SU-DHL-6 (cell line): Measurements from ENCODE around the gene PLD3.

Experiments used
- H2AFZ ChIP-seq: fragments of 200-600 bp; sonication (generic); 2 replicates; pipeline ENCODE4 v1.6.1; 2014; ENCODE audit warnings: low read depth, mild to moderate bottlenecking, moderate library complexity, mixed read lengths, antibody characterized with exemption, low read length; ENCODE audit not compliant: severe bottlenecking
- H3F3A ChIP-seq: fragments of 200-600 bp; shearing (Covaris generic); 2 replicates; pipeline ENCODE4 v1.6.0; 2016; ENCODE audit warnings: antibody characterized with exemption, mild to moderate bottlenecking; ENCODE audit not compliant: insufficient read depth
- H3K27ac ChIP-seq: fragments of 200-600 bp; sonication (generic); 2 replicates; pipeline ENCODE4 v1.5.1; 2016; ENCODE audit warnings: low read depth, mild to moderate bottlenecking, low read length, moderate library complexity, mixed read lengths
- H3K27me3 ChIP-seq: fragments of 200-600 bp; sonication (generic), shearing (Covaris generic); 2 replicates; pipeline ENCODE4 v1.6.0; 2014; ENCODE audit warnings: mild to moderate bottlenecking, low read length
- H3K36me3 ChIP-seq: fragments of 200-600 bp; sonication (generic); 2 replicates; pipeline ENCODE4 v1.6.1; 2014; ENCODE audit warnings: mild to moderate bottlenecking, low read length, mixed read lengths
- H3K4me2 ChIP-seq: fragments of 300-600, 200-600 bp; shearing (Covaris generic), sonication (generic); 2 replicates; pipeline ENCODE4 v1.6.0; 2014; ENCODE audit warnings: low read length, low read depth, mild to moderate bottlenecking; ENCODE audit not compliant: poor library complexity, severe bottlenecking
- H3K4me3 ChIP-seq: fragments of 200-600 bp; sonication (generic); 2 replicates; pipeline ENCODE4 v1.5.1; 2014; ENCODE audit warnings: antibody characterized with exemption, low read length, mild to moderate bottlenecking, mixed read lengths; ENCODE audit not compliant: insufficient read depth, poor library complexity, severe bottlenecking
- H3K79me2 ChIP-seq: fragments of 200-600 bp; sonication (generic); 2 replicates; pipeline ENCODE4 v1.6.1; 2014; ENCODE audit warnings: mild to moderate bottlenecking, low read length, moderate library complexity; ENCODE audit not compliant: insufficient read depth
- H3K9ac ChIP-seq: fragments of 200-600 bp; sonication (generic); 2 replicates; pipeline ENCODE4 v1.7.0; 2014; ENCODE audit warnings: mild to moderate bottlenecking, low read length
- H3K9me2 ChIP-seq: fragments of 200-600 bp; sonication (generic); replicated peaks from 2 replicates; pipeline ENCODE4 v1.6.1; 2014; ENCODE audit warnings: low read length; ENCODE audit not compliant: insufficient read depth
- H3K9me3 ChIP-seq: fragments of 200-600 bp; sonication (generic); 2 replicates; pipeline ENCODE4 v1.6.1; 2014; ENCODE audit warnings: low read length, mixed read lengths; ENCODE audit not compliant: insufficient read depth
- H4K20me1 ChIP-seq: fragments of 200-600 bp; sonication (generic); 2 replicates; pipeline ENCODE4 v1.6.1; 2014; ENCODE audit warnings: low read depth, mild to moderate bottlenecking, antibody characterized with exemption, low read length, moderate library complexity, mixed read lengths
- CTCF ChIP-seq: fragments of 200-600 bp; sonication (generic); IDR thresholded peaks from one replicate; pipeline ENCODE4 v1.5.1; 2017; ENCODE audit warnings: antibody characterized with exemption, mild to moderate bottlenecking, low read length, moderate library complexity; ENCODE audit not compliant: insufficient read depth, poor library complexity, severe bottlenecking
- EZH2phosphoT487 ChIP-seq: fragments of 200-600 bp; sonication (generic), shearing (Covaris generic); conservative IDR thresholded peaks from 2 replicates; pipeline ENCODE4 v1.6.1; 2018; ENCODE audit warnings: mild to moderate bottlenecking, antibody characterized with exemption, low read length, moderate library complexity, mixed read lengths

PLD3 gene

GRCh38 chr19:40417643-40417981 lies 69.1 kb downstream of the PLD3 start:
- no peak overlapping the region for H2AFZ ChIP-seq
- H3K79me2 ChIP-seq: no peaks in the 10 kb centered on the region
- H3K9ac ChIP-seq: no peak overlapping the region
- H3K9me2 ChIP-seq: no peaks in the 10 kb centered on the region
- no peak overlapping the region for H3K27ac ChIP-seq
- H3K27me3 ChIP-seq: no peaks in the 10 kb centered on the region
- H3K9me3 ChIP-seq: no peaks in the 10 kb centered on the region
- no peaks in the 10 kb centered on the region for H3F3A ChIP-seq
- no peaks in the 10 kb centered on the region for H4K20me1 ChIP-seq
- no peak overlapping the region for H3K4me3 ChIP-seq
- H3K4me2 ChIP-seq: no peak overlapping the region
- H3K36me3 ChIP-seq: no peaks in the 10 kb centered on the region
- TF ChIP-seq CTCF (no peak), EZH2phosphoT487 (no peak)

- Histone ChIP-seq H3K4me3 (no peak overlapping the region), H2AFZ (no peak overlapping the region), H3K9ac (no peak overlapping the region), H3K27me3 (no peaks in the 10 kb centered on the region), H3K4me2 (no peak overlapping the region), H3F3A (no peaks in the 10 kb centered on the region), H4K20me1 (no peaks in the 10 kb centered on the region), H3K9me3 (no peaks in the 10 kb centered on the region), H3K36me3 (no peaks in the 10 kb centered on the region), H3K79me2 (no peaks in the 10 kb centered on the region), H3K27ac (no peak overlapping the region), H3K9me2 (no peaks in the 10 kb centered on the region)
- TF ChIP-seq EZH2phosphoT487 (no peak), CTCF (no peak)
Observed at GRCh38 chr19:40418040-40418439, 69.5 kb downstream of the PLD3 start.

GRCh38 chr19:40419066-40419612 lies 70.6 kb downstream of the PLD3 start:
- Histone ChIP-seq H3K9ac (no peak overlapping the region), H3K36me3 (no peaks in the 10 kb centered on the region), H3K27me3 (no peaks in the 10 kb centered on the region), H3K4me3 (no peak overlapping the region), H3K27ac (no peak overlapping the region), H3K79me2 (no peaks in the 10 kb centered on the region), H3K4me2 (no peak overlapping the region), H3K9me3 (no peaks in the 10 kb centered on the region), H3F3A (peaks cover 2% of the 10 kb centered on the region; the same call in 1 of the 2 replicates), H2AFZ (no peak overlapping the region), H4K20me1 (no peaks in the 10 kb centered on the region), H3K9me2 (no peaks in the 10 kb centered on the region)
- no peak for TF ChIP-seq CTCF
- TF ChIP-seq EZH2phosphoT487: no peak
